HG02885 (cell line): ENCODE results near the gene ADAT1.

Experiments used
- ATAC-seq: cut with Tn5 transposase; IDR thresholded peaks from one replicate; pipeline ENCODE4 v1.9.1; 2021; ENCODE audit warnings: mild to moderate bottlenecking; ENCODE audit not compliant: unreplicated experiment, poor library complexity

The ADAT1 gene

DNA sequence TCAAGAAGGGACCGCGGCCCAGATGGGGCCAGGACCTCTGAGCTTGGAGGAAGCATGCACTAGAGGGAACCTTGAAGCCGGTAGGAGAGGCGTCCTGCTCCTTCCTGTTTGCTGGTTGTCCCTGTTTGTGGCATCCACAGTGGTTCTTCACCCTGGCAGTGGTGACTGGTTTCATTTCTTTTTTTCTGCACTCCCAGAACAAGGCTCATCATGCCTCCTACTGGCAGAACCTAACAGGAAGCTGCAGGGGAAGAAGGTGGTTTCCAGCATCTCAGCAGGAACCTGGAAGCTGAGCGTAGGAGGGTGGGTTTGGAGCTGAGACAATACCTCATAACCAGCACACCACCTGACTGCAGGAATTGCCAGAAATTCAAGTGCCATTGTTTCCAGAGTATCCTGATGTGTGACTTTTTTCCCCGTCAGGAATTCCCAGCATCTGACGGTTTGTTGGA is 72.8 kb downstream of the ADAT1 start:
- peak; percentile 78 for ATAC-seq
